DOHH2 (cell line): Measurements from ENCODE around the gene C1orf105.
A peak's percentile ranks its signal among the peaks of the same experiment; 100 is the strongest.

Experiments used
- H3F3A ChIP-seq: fragments of 200-600 bp; sonication (generic), shearing (Covaris generic); 2 replicates; pipeline ENCODE4 v1.6.0; 2016; ENCODE audit warnings: antibody characterized with exemption, mild to moderate bottlenecking; ENCODE audit not compliant: control insufficient read depth, insufficient read depth
- H3K27ac ChIP-seq: fragments of 200-600 bp; sonication (generic); 2 replicates; pipeline ENCODE4 v1.5.1; 2014; ENCODE audit warnings: low read depth, mild to moderate bottlenecking, low read length, moderate library complexity
- H3K27me3 ChIP-seq: fragments of 200-600 bp; sonication (generic); 2 replicates; pipeline ENCODE4 v1.6.1; 2014; ENCODE audit warnings: mild to moderate bottlenecking, low read length, mixed read lengths; ENCODE audit not compliant: control insufficient read depth
- H3K36me3 ChIP-seq: fragments of 200-600 bp; sonication (generic); 2 replicates; pipeline ENCODE4 v1.6.1; 2014; ENCODE audit warnings: mild to moderate bottlenecking, low read length, moderate library complexity, mixed read lengths; ENCODE audit not compliant: control insufficient read depth
- H3K4me1 ChIP-seq: fragments of 200-600 bp; sonication (generic); 2 replicates; pipeline ENCODE4 v1.6.1; 2014; ENCODE audit warnings: mild to moderate bottlenecking, low read length, mixed read lengths; ENCODE audit not compliant: control insufficient read depth
- H3K4me2 ChIP-seq: fragments of 200-600 bp; sonication (generic); 2 replicates; pipeline ENCODE4 v1.6.0; 2014; ENCODE audit warnings: mild to moderate bottlenecking, low read length, moderate library complexity
- H3K4me3 ChIP-seq: fragments of 200-600 bp; sonication (generic); 2 replicates; pipeline ENCODE4 v1.5.1; 2014; ENCODE audit warnings: mild to moderate bottlenecking, low read length, mixed read lengths
- H3K79me2 ChIP-seq: fragments of 200-600 bp; sonication (generic); 2 replicates; pipeline ENCODE4 v1.6.1; 2014; ENCODE audit warnings: mild to moderate bottlenecking, low read length, mixed read lengths; ENCODE audit not compliant: control insufficient read depth
- H3K9me2 ChIP-seq: fragments of 200-600 bp; sonication (generic); replicated peaks from 2 replicates; pipeline ENCODE4 v1.6.1; 2014; ENCODE audit warnings: mild to moderate bottlenecking, low read length, mixed read lengths; ENCODE audit not compliant: control insufficient read depth
- H3K9me3 ChIP-seq: fragments of 200-600 bp; sonication (generic); 2 replicates; pipeline ENCODE4 v1.6.1; 2014; ENCODE audit warnings: antibody characterized with exemption, low read length, mixed read lengths; ENCODE audit not compliant: control insufficient read depth, insufficient read depth
- H4K20me1 ChIP-seq: fragments of 200-600 bp; sonication (generic); 2 replicates; pipeline ENCODE4 v1.6.0; 2014; ENCODE audit warnings: low read depth, mild to moderate bottlenecking, antibody characterized with exemption, low read length, moderate library complexity; ENCODE audit not compliant: control insufficient read depth, insufficient read depth
- CTCF ChIP-seq: fragments of 200-600 bp; sonication (generic); IDR thresholded peaks from one replicate; pipeline ENCODE4 v1.5.1; 2014; ENCODE audit warnings: antibody characterized with exemption, mild to moderate bottlenecking, low read depth, low read length; ENCODE audit not compliant: poor library complexity, severe bottlenecking
- EZH2phosphoT487 ChIP-seq: fragments of 200-600 bp; sonication (generic); IDR thresholded peaks from 2 replicates; pipeline ENCODE4 v1.6.1; 2017; ENCODE audit warnings: borderline replicate concordance, mild to moderate bottlenecking, antibody characterized with exemption, low read length, moderate library complexity, mixed read lengths

Gene C1orf105

GRCh38 chr1:172429331-172430127, 9.0 kb downstream of the C1orf105 start:
- TF ChIP-seq EZH2phosphoT487 (no peak), CTCF (peak; percentile 86)
- no peaks in the 10 kb centered on the region for H3F3A ChIP-seq

GRCh38 chr1:172430128-172430454, 9.6 kb downstream of the C1orf105 start:
- no peak overlapping the region for H3K4me2 ChIP-seq
- H3K4me3 ChIP-seq: no peak overlapping the region
- no peaks in the 10 kb centered on the region for H3K36me3 ChIP-seq
- no peaks in the 10 kb centered on the region for H3K27me3 ChIP-seq
- H4K20me1 ChIP-seq: no peaks in the 10 kb centered on the region
- no peaks in the 10 kb centered on the region for H3K9me3 ChIP-seq
- H3K9me2 ChIP-seq: no peaks in the 10 kb centered on the region
- no peak for TF ChIP-seq EZH2phosphoT487
- TF ChIP-seq CTCF: no peak
- no peaks in the 10 kb centered on the region for H3F3A ChIP-seq
- H3K4me1 ChIP-seq: no peaks in the 10 kb centered on the region
- H3K27ac ChIP-seq: no peak overlapping the region
- no peaks in the 10 kb centered on the region for H3K79me2 ChIP-seq

More at GRCh38 chr1:172429331-172430127, 9.0 kb downstream of the C1orf105 start:
- no peaks in the 10 kb centered on the region for H3K4me1 ChIP-seq
- H3K27ac ChIP-seq: no peak overlapping the region
- H3K79me2 ChIP-seq: no peaks in the 10 kb centered on the region
- no peaks in the 10 kb centered on the region for H4K20me1 ChIP-seq
- H3K9me2 ChIP-seq: no peaks in the 10 kb centered on the region
- no peak overlapping the region for H3K4me3 ChIP-seq
- no peaks in the 10 kb centered on the region for H3K27me3 ChIP-seq
- H3K36me3 ChIP-seq: no peaks in the 10 kb centered on the region
- no peak overlapping the region for H3K4me2 ChIP-seq
- H3K9me3 ChIP-seq: no peaks in the 10 kb centered on the region

- Histone ChIP-seq H3K9me3 (no peaks in the 10 kb centered on the region), H4K20me1 (no peaks in the 10 kb centered on the region), H3K27me3 (no peaks in the 10 kb centered on the region), H3F3A (no peaks in the 10 kb centered on the region), H3K4me2 (no peak overlapping the region), H3K4me3 (no peak overlapping the region), H3K9me2 (no peaks in the 10 kb centered on the region), H3K4me1 (no peaks in the 10 kb centered on the region), H3K27ac (no peak overlapping the region), H3K36me3 (no peaks in the 10 kb centered on the region), H3K79me2 (no peaks in the 10 kb centered on the region)
- TF ChIP-seq EZH2phosphoT487 (no peak), CTCF (no peak)
Observed at GRCh38 chr1:172431204-172431603, 10.7 kb downstream of the C1orf105 start.
